MM.1S (cell line): ENCODE data around the gene SLC25A1.

ENCODE experiments used
- EZH2 ChIP-seq: fragments of 300-600 bp; sonication (generic); optimal IDR thresholded peaks from 2 replicates; pipeline ENCODE3; 2017; ENCODE audit warnings: low read depth, mild to moderate bottlenecking, antibody characterized with exemption, low read length, mixed read lengths
- EZH2phosphoT487 ChIP-seq: fragments of 300-600 bp; sonication (generic); IDR thresholded peaks from 2 replicates; pipeline ENCODE4 v1.6.1; 2018; ENCODE audit warnings: antibody characterized with exemption, low read length
- TF ChIP-seq, protein P1 (sequence below): fragments of 300-600 bp; sonication (generic); IDR thresholded peaks from 2 replicates; pipeline ENCODE4 v1.5.1; 2016; ENCODE audit warnings: antibody characterized with exemption, low read length, mixed read lengths

DNA sequence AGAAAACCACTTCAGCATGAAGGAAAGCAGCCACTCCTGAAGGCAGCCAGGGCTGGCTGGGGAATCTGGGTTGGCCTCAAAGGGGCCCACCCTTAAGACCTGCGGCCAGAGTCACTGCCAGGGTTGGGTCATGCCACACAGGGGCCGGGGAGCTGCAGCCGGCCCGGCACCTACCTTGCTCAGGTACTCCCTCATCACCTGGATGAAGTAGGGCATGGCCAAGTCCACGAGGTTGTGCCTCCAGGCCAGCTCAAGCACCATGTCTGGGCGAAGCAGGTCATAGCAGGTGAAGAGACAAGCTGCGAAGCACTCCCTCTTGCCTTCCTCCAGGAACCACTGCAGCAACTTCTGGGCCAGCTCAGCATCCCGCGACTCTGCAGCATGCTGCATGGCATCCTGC lies 4.7 kb upstream of the SLC25A1 start:
- TF ChIP-seq, protein P1, sequence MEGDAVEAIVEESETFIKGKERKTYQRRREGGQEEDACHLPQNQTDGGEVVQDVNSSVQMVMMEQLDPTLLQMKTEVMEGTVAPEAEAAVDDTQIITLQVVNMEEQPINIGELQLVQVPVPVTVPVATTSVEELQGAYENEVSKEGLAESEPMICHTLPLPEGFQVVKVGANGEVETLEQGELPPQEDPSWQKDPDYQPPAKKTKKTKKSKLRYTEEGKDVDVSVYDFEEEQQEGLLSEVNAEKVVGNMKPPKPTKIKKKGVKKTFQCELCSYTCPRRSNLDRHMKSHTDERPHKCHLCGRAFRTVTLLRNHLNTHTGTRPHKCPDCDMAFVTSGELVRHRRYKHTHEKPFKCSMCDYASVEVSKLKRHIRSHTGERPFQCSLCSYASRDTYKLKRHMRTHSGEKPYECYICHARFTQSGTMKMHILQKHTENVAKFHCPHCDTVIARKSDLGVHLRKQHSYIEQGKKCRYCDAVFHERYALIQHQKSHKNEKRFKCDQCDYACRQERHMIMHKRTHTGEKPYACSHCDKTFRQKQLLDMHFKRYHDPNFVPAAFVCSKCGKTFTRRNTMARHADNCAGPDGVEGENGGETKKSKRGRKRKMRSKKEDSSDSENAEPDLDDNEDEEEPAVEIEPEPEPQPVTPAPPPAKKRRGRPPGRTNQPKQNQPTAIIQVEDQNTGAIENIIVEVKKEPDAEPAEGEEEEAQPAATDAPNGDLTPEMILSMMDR, result no peak
- TF ChIP-seq EZH2, result no peak
- no peak for TF ChIP-seq EZH2phosphoT487
